ENCODE data around the gene PKN3. TPM values are rescaled to one million over a fixed set of nuclear protein-coding genes. Genes with fewer than 3 reads are reported as not detected.

PKN3 gene
- total RNA-seq, 2 experiments from 2014 or later = 8.1 to 9.1 TPM

GRCh38 chr9:128713941-128714573 is 11.8 kb downstream of the PKN3 start:
- Mint-ChIP-seq H3K27me3 (no peaks in the 10 kb centered on the region), H3K9me3 (ENCODE audit: low read depth) (no peaks in the 10 kb centered on the region), H3K27ac (no peak overlapping the region), H3K36me3 (no peaks in the 10 kb centered on the region), H3K4me3 (no peak overlapping the region), H3K4me1 (no peaks in the 10 kb centered on the region)
- CTCF ChIA-PET = no interaction called here
- ATAC-seq (no peak), DNase-seq (no peak)

GRCh38 chr9:128714586-128715435 is 12.5 kb downstream of the PKN3 start:
- CTCF ChIA-PET = no interaction called here
- ATAC-seq = no peak
- no peaks in the 10 kb centered on the region for H3K4me1 Mint-ChIP-seq
- DNase-seq = no peak
- no peak overlapping the region for H3K27ac Mint-ChIP-seq
- H3K27me3 Mint-ChIP-seq = no peaks in the 10 kb centered on the region
- no peaks in the 10 kb centered on the region for H3K36me3 Mint-ChIP-seq
- H3K4me3 Mint-ChIP-seq = no peak overlapping the region
- H3K9me3 Mint-ChIP-seq (ENCODE audit: low read depth) = no peaks in the 10 kb centered on the region

- CTCF ChIA-PET = no interaction called here
- Mint-ChIP-seq H3K27me3 (no peaks in the 10 kb centered on the region), H3K27ac (no peak overlapping the region)
Measured at GRCh38 chr9:128715436-128715750, 13.1 kb downstream of the PKN3 start.

GRCh38 chr9:128716581-128717254 is 14.4 kb downstream of the PKN3 start:
- H3K9me3 Mint-ChIP-seq (ENCODE audit: low read depth) = no peaks in the 10 kb centered on the region
- H3K36me3 Mint-ChIP-seq = peaks cover 6% of the 10 kb centered on the region
- H3K4me3 Mint-ChIP-seq = no peak overlapping the region
- ATAC-seq (no peak), DNase-seq (no peak)
- CTCF ChIA-PET = no interaction called here
- no peaks in the 10 kb centered on the region for H3K27me3 Mint-ChIP-seq
- H3K27ac Mint-ChIP-seq = no peak overlapping the region
- H3K4me1 Mint-ChIP-seq = peaks cover 2% of the 10 kb centered on the region

More at GRCh38 chr9:128715436-128715750, 13.1 kb downstream of the PKN3 start:
- H3K4me3 Mint-ChIP-seq = no peak overlapping the region
- DNase-seq (no peak), ATAC-seq (no peak)
- no peaks in the 10 kb centered on the region for H3K9me3 Mint-ChIP-seq (ENCODE audit: low read depth)
- H3K36me3 Mint-ChIP-seq = peaks cover 2% of the 10 kb centered on the region
- H3K4me1 Mint-ChIP-seq = no peaks in the 10 kb centered on the region

DNA sequence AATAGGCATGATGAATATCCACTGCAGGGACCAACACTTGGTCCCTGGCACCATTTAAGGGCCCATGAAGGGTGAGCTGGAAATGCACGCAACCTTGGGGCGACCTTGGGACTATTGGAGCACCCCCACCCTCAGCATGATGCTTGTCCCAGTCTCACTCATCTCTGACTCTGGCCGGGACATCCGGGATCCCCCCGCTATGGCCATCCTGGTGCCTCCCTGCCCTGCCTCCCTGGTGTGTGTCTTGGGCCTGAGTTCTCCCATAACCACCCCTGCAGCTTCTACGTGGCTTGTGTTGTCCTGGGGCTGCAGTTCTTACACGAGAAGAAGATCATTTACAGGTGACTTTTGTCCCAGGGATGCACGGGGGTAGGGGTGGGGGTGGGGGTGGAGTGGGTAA is 15.7 kb downstream of the PKN3 start:
- no peak for ATAC-seq
- Mint-ChIP-seq H3K9me3 (ENCODE audit: low read depth) (no peaks in the 10 kb centered on the region), H3K36me3 (peaks cover 6% of the 10 kb centered on the region), H3K27ac (no peak overlapping the region), H3K27me3 (no peaks in the 10 kb centered on the region), H3K4me1 (peaks cover 14% of the 10 kb centered on the region), H3K4me3 (no peak overlapping the region)
- no peak for DNase-seq
- CTCF ChIA-PET = no interaction called here

- CTCF ChIA-PET = interaction anchor here (1.3 kb wide), 1 partner anchor 17 kb away, joined by 5 read pairs; the partner anchor contains the start of gene PKN3
- DNase-seq = no peak
- Mint-ChIP-seq H3K4me1 (peaks cover 15% of the 10 kb centered on the region), H3K27ac (no peak overlapping the region), H3K9me3 (ENCODE audit: low read depth) (no peaks in the 10 kb centered on the region), H3K4me3 (no peak overlapping the region), H3K36me3 (peaks cover 6% of the 10 kb centered on the region), H3K27me3 (no peaks in the 10 kb centered on the region)
- ATAC-seq = no peak
Measured at GRCh38 chr9:128718475-128718874, 16.2 kb downstream of the PKN3 start.

DNA sequence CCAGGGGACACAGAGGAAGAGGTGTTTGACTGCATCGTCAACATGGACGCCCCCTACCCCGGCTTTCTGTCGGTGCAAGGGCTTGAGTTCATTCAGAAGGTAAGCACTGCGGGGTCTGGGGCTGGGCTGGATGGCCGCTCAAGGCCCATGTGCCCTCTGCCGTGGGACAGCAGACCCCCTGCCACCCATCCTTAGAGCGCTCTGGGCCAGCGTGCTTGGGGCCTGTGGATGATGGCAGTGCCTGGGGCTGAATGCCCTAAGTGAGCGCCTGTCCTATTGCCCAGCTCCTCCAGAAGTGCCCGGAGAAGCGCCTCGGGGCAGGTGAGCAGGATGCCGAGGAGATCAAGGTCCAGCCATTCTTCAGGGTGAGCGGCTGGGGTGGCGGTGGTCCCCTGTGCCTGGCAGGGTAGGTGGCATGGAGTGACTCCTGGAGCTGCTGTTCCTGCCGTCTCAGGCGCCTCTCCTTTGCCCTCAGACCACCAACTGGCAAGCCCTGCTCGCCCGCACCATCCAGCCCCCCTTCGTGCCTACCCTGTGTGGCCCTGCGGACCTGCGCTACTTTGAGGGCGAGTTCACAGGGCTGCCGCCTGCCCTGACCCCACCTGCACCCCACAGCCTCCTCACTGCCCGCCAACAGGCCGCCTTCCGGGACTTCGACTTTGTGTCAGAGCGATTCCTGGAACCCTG is 17.8 kb downstream of the PKN3 start:
- no peak overlapping the region for H3K27ac Mint-ChIP-seq
- H3K36me3 Mint-ChIP-seq = peaks cover 8% of the 10 kb centered on the region
- H3K4me1 Mint-ChIP-seq = peaks cover 22% of the 10 kb centered on the region
- no peak overlapping the region for H3K4me3 Mint-ChIP-seq
- CTCF ChIA-PET = interaction anchor here (1.2 kb wide), 1 partner anchor 18 kb away, joined by 4 read pairs; the partner anchor contains the start of gene PKN3
- no peak for ATAC-seq
- DNase-seq = no peak
- H3K27me3 Mint-ChIP-seq = no peaks in the 10 kb centered on the region
- no peaks in the 10 kb centered on the region for H3K9me3 Mint-ChIP-seq (ENCODE audit: low read depth)

- H3K27ac Mint-ChIP-seq = no peak overlapping the region
- H3K4me1 Mint-ChIP-seq = peaks cover 29% of the 10 kb centered on the region
- DNase-seq (no peak), ATAC-seq (no peak)
- peaks cover 8% of the 10 kb centered on the region for H3K36me3 Mint-ChIP-seq
- CTCF ChIA-PET = interaction anchor here (1.2 kb wide), 1 partner anchor 19 kb away, joined by 4 read pairs; the partner anchor contains the start of gene PKN3
- no peaks in the 10 kb centered on the region for H3K27me3 Mint-ChIP-seq
- H3K9me3 Mint-ChIP-seq (ENCODE audit: low read depth) = no peaks in the 10 kb centered on the region
- peak overlapping the region; percentile 20 for H3K4me3 Mint-ChIP-seq
Measured at GRCh38 chr9:128720841-128721486, 18.7 kb downstream of the PKN3 start.

GRCh38 chr9:128721487-128722010 is 19.2 kb downstream of the PKN3 start:
- ATAC-seq = no peak
- peaks cover 8% of the 10 kb centered on the region for H3K36me3 Mint-ChIP-seq
- H3K27me3 Mint-ChIP-seq = no peaks in the 10 kb centered on the region
- peaks cover 33% of the 10 kb centered on the region for H3K4me1 Mint-ChIP-seq
- H3K27ac Mint-ChIP-seq = no peak overlapping the region
- CTCF ChIA-PET = interaction anchor here (1.2 kb wide), 1 partner anchor 20 kb away, joined by 4 read pairs; the partner anchor contains the start of gene PKN3
- no peak overlapping the region for H3K4me3 Mint-ChIP-seq
- no peak for DNase-seq
- no peaks in the 10 kb centered on the region for H3K9me3 Mint-ChIP-seq (ENCODE audit: low read depth)

- DNase-seq (no peak), ATAC-seq (no peak)
- CTCF ChIA-PET = interaction anchor here (1.9 kb wide), 1 partner anchor 21 kb away, joined by 10 read pairs; the partner anchor contains the start of gene PKN3
- Mint-ChIP-seq H3K4me1 (peaks cover 36% of the 10 kb centered on the region), H3K27ac (peak overlapping the region; percentile 88), H3K9me3 (ENCODE audit: low read depth) (no peaks in the 10 kb centered on the region), H3K4me3 (peak overlapping the region; percentile 100), H3K27me3 (no peaks in the 10 kb centered on the region), H3K36me3 (peaks cover 8% of the 10 kb centered on the region)
Measured at GRCh38 chr9:128722380-128723351, 20.4 kb downstream of the PKN3 start.

GRCh38 chr9:128723352-128723865 is 21.1 kb downstream of the PKN3 start:
- ATAC-seq = no peak
- peaks cover 8% of the 10 kb centered on the region for H3K36me3 Mint-ChIP-seq

More at GRCh38 chr9:128723352-128723865, 21.1 kb downstream of the PKN3 start:
- H3K4me3 Mint-ChIP-seq = peak overlapping the region; percentile 100
- no peaks in the 10 kb centered on the region for H3K27me3 Mint-ChIP-seq
- CTCF ChIA-PET = interaction anchor here (1.9 to 2.1 kb wide), 2 partner anchors 11 to 21 kb away, joined by 10 read pairs; partner anchors contain the start of gene PKN3
- peak overlapping the region; percentile 88 for H3K27ac Mint-ChIP-seq
- no peaks in the 10 kb centered on the region for H3K9me3 Mint-ChIP-seq (ENCODE audit: low read depth)
- peaks cover 39% of the 10 kb centered on the region for H3K4me1 Mint-ChIP-seq
- DNase-seq = no peak

All from activated CD8-positive, alpha-beta memory T cell treated with anti-CD3 and anti-CD28 coated beads, Interleukin-2, amount 10 ng/mL, durations not matched to agents 7 days and 5 days (primary cell).